GM12878 (cell line): Measurements from ENCODE around the gene MAN1B1. TPM values are rescaled to one million over a fixed set of nuclear protein-coding genes. Genes with fewer than 3 reads are reported as not detected.

ENCODE experiments used
- BCL11A ChIP-seq: IDR thresholded peaks from 2 replicates; pipeline ENCODE4 v1.6.1; 2011; ENCODE audit warnings: low read depth, low read length
- CREM ChIP-seq: IDR thresholded peaks from 2 replicates; pipeline ENCODE4 v1.6.1; 2014; ENCODE audit warnings: antibody characterized with exemption, low read depth
- ETV6 ChIP-seq, 2 experiments: fragments of 450-650 bp in 1 of 2; IDR thresholded peaks in 1 of 2; conservative IDR thresholded peaks in 1 of 2; 2 replicates each; pipeline ENCODE4 v1.6.1; 2014; ENCODE audit warnings: antibody characterized with exemption in 1 of 2, borderline replicate concordance in 1 of 2, low read depth in 1 of 2, mild to moderate bottlenecking in 1 of 2, moderate library complexity in 1 of 2
- HDAC2 ChIP-seq: fragments of 200-600 bp; sonication (generic); IDR thresholded peaks from 2 replicates; pipeline ENCODE4 v1.6.1; 2017
- KAT2A ChIP-seq: conservative IDR thresholded peaks from 2 replicates; pipeline ENCODE4 v1.6.1; 2011; ENCODE audit warnings: low read depth, low read length; ENCODE audit not compliant: control insufficient read depth
- KDM1A ChIP-seq: fragments of 200-600 bp; sonication (generic); IDR thresholded peaks from 2 replicates; pipeline ENCODE4 v1.6.1; 2016; ENCODE audit warnings: borderline replicate concordance
- MTA3 ChIP-seq: IDR thresholded peaks from 2 replicates; pipeline ENCODE4 v1.6.1; 2012; ENCODE audit warnings: low read length, inconsistent platforms, borderline replicate concordance
- NFYB ChIP-seq: IDR thresholded peaks from 2 replicates; pipeline ENCODE4 v1.6.1; 2011; ENCODE audit warnings: low read depth, mild to moderate bottlenecking, low read length, improper control_type of control experiment, moderate library complexity; ENCODE audit not compliant: insufficient read depth
- NKRF ChIP-seq: fragments of 450-650 bp; conservative IDR thresholded peaks from 2 replicates; pipeline ENCODE4 v1.6.1; 2017; ENCODE audit warnings: mild to moderate bottlenecking, moderate library complexity
- POLR2AphosphoS5 ChIP-seq: IDR thresholded peaks from 2 replicates; pipeline ENCODE4 v1.6.1; 2011; ENCODE audit warnings: mild to moderate bottlenecking, low read length, inconsistent platforms
- RAD21 ChIP-seq: IDR thresholded peaks from 2 replicates; pipeline ENCODE4 v1.6.1; 2011; ENCODE audit warnings: mild to moderate bottlenecking, low read depth, low read length, moderate library complexity; ENCODE audit not compliant: insufficient read depth
- SUZ12 ChIP-seq: fragments of 200-600 bp; sonication (generic); IDR thresholded peaks from one replicate; pipeline ENCODE4 v1.6.1; 2018; ENCODE audit warnings: antibody characterized with exemption, mild to moderate bottlenecking; ENCODE audit not compliant: unreplicated experiment
- WRNIP1 ChIP-seq: IDR thresholded peaks from 2 replicates; pipeline ENCODE4 v1.6.1; 2011; ENCODE audit warnings: low read depth, low read length, improper control_type of control experiment, borderline replicate concordance
- ZNF687 ChIP-seq: fragments of 450-650 bp; IDR thresholded peaks from 2 replicates; pipeline ENCODE4 v1.6.1; 2017; ENCODE audit warnings: mild to moderate bottlenecking, moderate library complexity
- ZZZ3 ChIP-seq: IDR thresholded peaks from 2 replicates; pipeline ENCODE4 v1.6.1; 2011; ENCODE audit warnings: low read depth; ENCODE audit not compliant: control insufficient read depth, insufficient read length
- polyA plus RNA-seq, 11 experiments: library from polyadenylated mRNA; depleted of rRNA in 4 of 11; unstranded in 6 of 11; stranded (reverse) in 5 of 11; fragments of >200 nt; fragmentation: Nextera tagmentation in 4 of 11; fragmentation: Illumina TruSeq in 1 of 11; extraction: Ambion mirVana in 4 of 11; extraction: Trizol in 1 of 11; gene quantifications; 1 replicate in 1 of 11; 2 replicates in 10 of 11; pipeline versions ENCODE4 v1.2.1 to v1.2.3, GENCODE V29; 2011 to 2016; ENCODE audit warnings: inconsistent platforms in 2 of 11, missing spikeins in 2 of 11, low read depth in 1 of 11
- total RNA-seq, 4 experiments: library from RNA; depleted of rRNA in 3 of 4; stranded (reverse); fragments of >200 nt in 3 of 4; fragmentation: Illumina TruSeq in 1 of 4; extraction: Trizol in 1 of 4; gene quantifications; 2 replicates each; pipeline versions ENCODE4 v1.2.1 to v1.2.3, GENCODE V29; 2013 to 2021
- TF ChIP-seq, protein P1 (sequence below): fragments of 450-650 bp; formaldehyde crosslinking; IDR thresholded peaks from 2 replicates; pipeline ENCODE4 v1.5.0; 2022; ENCODE audit warnings: mild to moderate bottlenecking, missing genetic modification characterization
- TF ChIP-seq, protein P2 (sequence below): IDR thresholded peaks from 2 replicates; pipeline ENCODE4 v1.6.1; 2012; ENCODE audit warnings: low read depth, low read length, improper control_type of control experiment

The MAN1B1 gene
- total and polyA plus RNA-seq, 10 of the 15 experiments (the other 5 are each of a cell fraction or from before 2014, with no cell fraction given): 0.71 to 34.1 (median 22.7) TPM

DNA sequence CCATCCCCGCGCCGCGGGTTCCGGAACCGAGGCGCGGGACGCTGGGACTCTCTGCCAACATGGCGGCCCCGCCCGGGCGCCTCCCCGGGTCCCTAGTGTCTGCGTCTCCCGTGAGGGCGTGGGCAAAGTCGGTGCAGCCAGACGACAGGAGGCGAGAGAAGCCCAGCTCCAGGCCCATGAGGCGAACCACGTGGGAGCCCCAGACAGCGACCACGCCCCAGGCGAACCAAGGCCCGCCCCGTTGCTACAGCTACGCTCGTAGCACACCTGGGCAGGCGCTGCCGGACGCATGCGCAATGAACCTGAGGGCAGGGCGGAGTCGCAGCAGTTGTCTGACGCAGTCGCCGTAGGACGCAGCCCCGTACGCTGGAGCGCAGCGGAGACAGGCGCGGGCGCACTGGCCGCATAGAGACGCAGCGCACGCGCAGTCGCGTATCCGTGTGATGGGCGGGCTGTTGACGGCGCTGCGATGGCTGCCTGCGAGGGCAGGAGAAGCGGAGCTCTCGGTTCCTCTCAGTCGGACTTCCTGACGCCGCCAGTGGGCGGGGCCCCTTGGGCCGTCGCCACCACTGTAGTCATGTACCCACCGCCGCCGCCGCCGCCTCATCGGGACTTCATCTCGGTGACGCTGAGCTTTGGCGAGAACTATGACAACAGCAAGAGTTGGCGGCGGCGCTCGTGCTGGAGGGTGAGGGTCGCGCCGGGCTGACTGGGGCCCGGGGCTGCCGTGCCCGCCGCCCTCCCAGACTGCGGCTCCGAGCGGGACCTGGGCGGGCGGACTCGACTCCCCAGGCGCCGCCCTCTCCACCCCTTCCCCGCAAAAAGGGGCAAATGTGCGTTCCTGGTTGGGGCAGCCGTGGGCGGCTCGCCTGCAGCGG lies at the start of gene MAN1B1 (continued):
- TF ChIP-seq, protein P1, sequence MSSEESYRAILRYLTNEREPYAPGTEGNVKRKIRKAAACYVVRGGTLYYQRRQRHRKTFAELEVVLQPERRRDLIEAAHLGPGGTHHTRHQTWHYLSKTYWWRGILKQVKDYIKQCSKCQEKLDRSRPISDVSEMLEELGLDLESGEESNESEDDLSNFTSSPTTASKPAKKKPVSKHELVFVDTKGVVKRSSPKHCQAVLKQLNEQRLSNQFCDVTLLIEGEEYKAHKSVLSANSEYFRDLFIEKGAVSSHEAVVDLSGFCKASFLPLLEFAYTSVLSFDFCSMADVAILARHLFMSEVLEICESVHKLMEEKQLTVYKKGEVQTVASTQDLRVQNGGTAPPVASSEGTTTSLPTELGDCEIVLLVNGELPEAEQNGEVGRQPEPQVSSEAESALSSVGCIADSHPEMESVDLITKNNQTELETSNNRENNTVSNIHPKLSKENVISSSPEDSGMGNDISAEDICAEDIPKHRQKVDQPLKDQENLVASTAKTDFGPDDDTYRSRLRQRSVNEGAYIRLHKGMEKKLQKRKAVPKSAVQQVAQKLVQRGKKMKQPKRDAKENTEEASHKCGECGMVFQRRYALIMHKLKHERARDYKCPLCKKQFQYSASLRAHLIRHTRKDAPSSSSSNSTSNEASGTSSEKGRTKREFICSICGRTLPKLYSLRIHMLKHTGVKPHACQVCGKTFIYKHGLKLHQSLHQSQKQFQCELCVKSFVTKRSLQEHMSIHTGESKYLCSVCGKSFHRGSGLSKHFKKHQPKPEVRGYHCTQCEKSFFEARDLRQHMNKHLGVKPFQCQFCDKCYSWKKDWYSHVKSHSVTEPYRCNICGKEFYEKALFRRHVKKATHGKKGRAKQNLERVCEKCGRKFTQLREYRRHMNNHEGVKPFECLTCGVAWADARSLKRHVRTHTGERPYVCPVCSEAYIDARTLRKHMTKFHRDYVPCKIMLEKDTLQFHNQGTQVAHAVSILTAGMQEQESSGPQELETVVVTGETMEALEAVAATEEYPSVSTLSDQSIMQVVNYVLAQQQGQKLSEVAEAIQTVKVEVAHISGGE (CRISPR knock-in tag): no peak
- no peak for TF ChIP-seq WRNIP1
- TF ChIP-seq ZZZ3: no peak
- no peak for TF ChIP-seq ETV6 (conservative IDR thresholded peaks at IDR 0.05 in 1 of 2, IDR thresholded peaks at IDR 0.05 in 1 of 2; ENCODE audit: borderline replicate concordance in 1 of 2, low read depth in 1 of 2)
- TF ChIP-seq KAT2A: no peak
- TF ChIP-seq SUZ12: no peak
- peak; percentile 79 for TF ChIP-seq POLR2AphosphoS5
- no peak for TF ChIP-seq RAD21
- TF ChIP-seq, protein P2, sequence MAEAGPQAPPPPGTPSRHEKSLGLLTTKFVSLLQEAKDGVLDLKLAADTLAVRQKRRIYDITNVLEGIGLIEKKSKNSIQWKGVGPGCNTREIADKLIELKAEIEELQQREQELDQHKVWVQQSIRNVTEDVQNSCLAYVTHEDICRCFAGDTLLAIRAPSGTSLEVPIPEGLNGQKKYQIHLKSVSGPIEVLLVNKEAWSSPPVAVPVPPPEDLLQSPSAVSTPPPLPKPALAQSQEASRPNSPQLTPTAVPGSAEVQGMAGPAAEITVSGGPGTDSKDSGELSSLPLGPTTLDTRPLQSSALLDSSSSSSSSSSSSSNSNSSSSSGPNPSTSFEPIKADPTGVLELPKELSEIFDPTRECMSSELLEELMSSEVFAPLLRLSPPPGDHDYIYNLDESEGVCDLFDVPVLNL: no peak
- TF ChIP-seq CREM: no peak; the same call in none of the 2 replicates
- peak; percentile 87 for TF ChIP-seq NKRF
- no peak for TF ChIP-seq BCL11A
- no peak for TF ChIP-seq MTA3
- peak; percentile 40; the same call in 1 of the 2 replicates for TF ChIP-seq ZNF687
- TF ChIP-seq HDAC2: no peak
- no peak for TF ChIP-seq KDM1A
- TF ChIP-seq NFYB: 0 out of 2 replicates have a peak, but pooled peaks have one; percentile 23
